Astrocyte (in vitro differentiated cells and primary cell): ENCODE measurements around the gene ZFP36L2. TPM values are rescaled to one million over a fixed set of nuclear protein-coding genes. Genes with fewer than 3 reads are reported as not detected.

ENCODE experiments used
- DNase-seq: peaks from one replicate; pipeline ENCODE4 v3.0.0-alpha.2; 2010; ENCODE audit warnings: low read depth
- FAIRE-seq: peaks from 2 replicates; lab custom pipeline; 2011; peaks lifted over from hg19 to GRCh38; lab: Jason Lieb, UNC
- H2AFZ ChIP-seq: 2 replicates; pipeline ENCODE4 v1.6.0; 2012; ENCODE audit warnings: low read depth, low read length, inconsistent platforms
- H3K27ac ChIP-seq: 2 replicates; pipeline ENCODE4 v1.5.1; 2011; ENCODE audit warnings: low read depth, low read length, inconsistent platforms
- H3K27me3 ChIP-seq: 2 replicates; pipeline ENCODE4 v1.6.0; 2011; ENCODE audit warnings: low read length, inconsistent platforms; ENCODE audit not compliant: insufficient read depth
- H3K36me3 ChIP-seq: 2 replicates; pipeline ENCODE4 v1.5.1; 2011; ENCODE audit warnings: low read length, inconsistent platforms; ENCODE audit not compliant: insufficient read depth
- H3K4me1 ChIP-seq: 2 replicates; pipeline ENCODE4 v1.5.1; 2011; ENCODE audit warnings: low read length, inconsistent platforms; ENCODE audit not compliant: insufficient read depth
- H3K4me2 ChIP-seq: 2 replicates; pipeline ENCODE4 v1.6.0; 2012; ENCODE audit warnings: low read length, inconsistent platforms
- H3K4me3 ChIP-seq: 2 replicates; pipeline ENCODE4 v1.5.1; 2011; ENCODE audit warnings: low read depth, mild to moderate bottlenecking, low read length, inconsistent platforms; ENCODE audit not compliant: insufficient read depth
- H3K79me2 ChIP-seq: 2 replicates; pipeline ENCODE4 v1.6.0; 2012; ENCODE audit warnings: mild to moderate bottlenecking, low read length, inconsistent platforms; ENCODE audit not compliant: insufficient read depth
- H3K9ac ChIP-seq: 2 replicates; pipeline ENCODE4 v1.6.0; 2012; ENCODE audit warnings: mild to moderate bottlenecking, low read length, inconsistent platforms
- H3K9me3 ChIP-seq: 2 replicates; pipeline ENCODE4 v1.5.1; 2012; ENCODE audit warnings: low read depth, mild to moderate bottlenecking, low read length, inconsistent platforms; ENCODE audit not compliant: insufficient read depth
- H4K20me1 ChIP-seq: 2 replicates; pipeline ENCODE4 v1.6.0; 2012; ENCODE audit warnings: low read length, inconsistent platforms; ENCODE audit not compliant: insufficient read depth
- H3K27ac Mint-ChIP-seq: one replicate; pipeline ENCODE4 v1.8.0; 2021; ENCODE audit warnings: mild to moderate bottlenecking, mixed read lengths; ENCODE audit not compliant: unreplicated experiment
- H3K27me3 Mint-ChIP-seq: one replicate; pipeline ENCODE4 v1.8.0; 2021; ENCODE audit warnings: low read depth, mixed read lengths; ENCODE audit not compliant: unreplicated experiment
- H3K36me3 Mint-ChIP-seq: one replicate; pipeline ENCODE4 v1.8.0; 2021; ENCODE audit warnings: low read depth, mixed read lengths; ENCODE audit not compliant: unreplicated experiment
- H3K4me1 Mint-ChIP-seq: one replicate; pipeline ENCODE4 v1.8.0; 2021; ENCODE audit warnings: low read depth, mixed read lengths; ENCODE audit not compliant: unreplicated experiment
- H3K4me3 Mint-ChIP-seq: one replicate; pipeline ENCODE4 v1.8.0; 2021; ENCODE audit warnings: mild to moderate bottlenecking, moderate library complexity, mixed read lengths; ENCODE audit not compliant: unreplicated experiment
- H3K9me3 Mint-ChIP-seq: one replicate; pipeline ENCODE4 v1.8.0; 2021; ENCODE audit warnings: mild to moderate bottlenecking, mixed read lengths; ENCODE audit not compliant: unreplicated experiment
- EZH2 ChIP-seq: IDR thresholded peaks from 2 replicates; pipeline ENCODE4 v1.6.1; 2012; ENCODE audit warnings: mild to moderate bottlenecking, low read length, inconsistent platforms; ENCODE audit not compliant: insufficient read depth
- total RNA-seq: library from RNA; stranded (reverse); gene quantifications from 2 replicates; pipeline ENCODE4 v1.2.1, GENCODE V29; 2021
- TF ChIP-seq, protein P1 (sequence below): IDR thresholded peaks from 2 replicates; pipeline ENCODE4 v1.5.1; 2011; ENCODE audit warnings: low read depth, mild to moderate bottlenecking, inconsistent platforms, low read length, moderate library complexity; ENCODE audit not compliant: insufficient read depth

The ZFP36L2 gene
- total RNA-seq, 1 donor from 2014 or later = 49.5 TPM

DNA sequence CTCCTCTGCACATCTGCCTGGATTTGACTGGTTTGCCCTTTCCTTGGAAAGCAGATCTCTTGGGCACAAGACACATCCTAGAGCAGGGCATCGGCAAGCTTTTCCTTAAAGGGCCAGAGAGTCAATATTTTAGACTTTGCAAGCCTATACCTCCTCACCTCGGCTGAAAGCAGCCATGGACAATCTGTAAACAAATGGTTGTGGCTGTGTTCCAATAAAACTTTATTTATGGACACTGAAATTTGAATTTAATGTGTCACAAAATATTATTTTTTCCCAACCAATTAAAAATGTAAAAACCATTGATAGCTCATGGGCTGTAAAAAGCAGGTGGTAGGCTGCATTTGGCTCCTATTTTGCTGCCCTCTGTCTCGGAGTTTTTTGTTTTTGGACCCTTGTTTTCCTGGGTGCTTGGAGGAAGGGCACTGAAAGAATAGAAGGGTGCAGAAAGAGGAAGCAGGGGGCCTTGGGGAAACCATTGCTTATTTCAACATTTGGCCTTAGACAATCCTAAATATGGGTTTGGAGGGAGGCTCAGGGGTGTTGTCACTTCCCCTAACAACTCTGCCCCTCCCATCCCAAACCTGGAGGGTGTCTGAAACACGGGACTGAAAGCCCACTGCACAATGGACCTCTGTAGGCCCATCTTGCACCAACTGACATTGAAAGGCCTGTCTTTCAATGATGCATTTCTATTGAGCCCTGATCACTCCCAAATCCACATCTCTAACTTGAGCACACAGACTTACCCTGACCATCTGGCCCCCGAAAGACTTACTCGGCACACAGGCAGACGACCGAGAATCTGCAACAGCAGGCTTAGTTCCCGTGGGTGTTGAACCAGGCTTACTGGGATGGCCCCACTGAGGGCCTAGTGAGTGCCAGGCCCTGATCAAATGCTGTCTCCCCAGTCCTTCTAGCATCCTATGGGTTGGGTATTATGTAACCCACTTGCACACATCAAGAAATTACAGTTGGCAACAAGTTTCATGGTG is 7.1 kb upstream of the ZFP36L2 start:
- H2AFZ ChIP-seq = no peak overlapping the region
- FAIRE-seq (no peak), DNase-seq (no peak)
- Mint-ChIP-seq H3K4me1 (peaks cover 10% of the 10 kb centered on the region), H3K36me3 (peaks cover 3% of the 10 kb centered on the region), H3K27ac (no peak overlapping the region), H3K4me3 (no peak overlapping the region), H3K9me3 (no peaks in the 10 kb centered on the region), H3K27me3 (no peaks in the 10 kb centered on the region)
- H3K4me2 ChIP-seq = no peak overlapping the region
- H3K27me3 ChIP-seq = no peaks in the 10 kb centered on the region
- no peak overlapping the region for H3K27ac ChIP-seq
- H3K9me3 ChIP-seq = no peaks in the 10 kb centered on the region
- H3K4me3 ChIP-seq = no peak overlapping the region
- H3K9ac ChIP-seq = no peak overlapping the region
- H3K4me1 ChIP-seq = peaks cover 11% of the 10 kb centered on the region
- H3K79me2 ChIP-seq = no peaks in the 10 kb centered on the region
- TF ChIP-seq, protein P1, sequence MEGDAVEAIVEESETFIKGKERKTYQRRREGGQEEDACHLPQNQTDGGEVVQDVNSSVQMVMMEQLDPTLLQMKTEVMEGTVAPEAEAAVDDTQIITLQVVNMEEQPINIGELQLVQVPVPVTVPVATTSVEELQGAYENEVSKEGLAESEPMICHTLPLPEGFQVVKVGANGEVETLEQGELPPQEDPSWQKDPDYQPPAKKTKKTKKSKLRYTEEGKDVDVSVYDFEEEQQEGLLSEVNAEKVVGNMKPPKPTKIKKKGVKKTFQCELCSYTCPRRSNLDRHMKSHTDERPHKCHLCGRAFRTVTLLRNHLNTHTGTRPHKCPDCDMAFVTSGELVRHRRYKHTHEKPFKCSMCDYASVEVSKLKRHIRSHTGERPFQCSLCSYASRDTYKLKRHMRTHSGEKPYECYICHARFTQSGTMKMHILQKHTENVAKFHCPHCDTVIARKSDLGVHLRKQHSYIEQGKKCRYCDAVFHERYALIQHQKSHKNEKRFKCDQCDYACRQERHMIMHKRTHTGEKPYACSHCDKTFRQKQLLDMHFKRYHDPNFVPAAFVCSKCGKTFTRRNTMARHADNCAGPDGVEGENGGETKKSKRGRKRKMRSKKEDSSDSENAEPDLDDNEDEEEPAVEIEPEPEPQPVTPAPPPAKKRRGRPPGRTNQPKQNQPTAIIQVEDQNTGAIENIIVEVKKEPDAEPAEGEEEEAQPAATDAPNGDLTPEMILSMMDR = no peak
- no peak for TF ChIP-seq EZH2
- no peaks in the 10 kb centered on the region for H4K20me1 ChIP-seq
- peaks cover 4% of the 10 kb centered on the region for H3K36me3 ChIP-seq

DNA sequence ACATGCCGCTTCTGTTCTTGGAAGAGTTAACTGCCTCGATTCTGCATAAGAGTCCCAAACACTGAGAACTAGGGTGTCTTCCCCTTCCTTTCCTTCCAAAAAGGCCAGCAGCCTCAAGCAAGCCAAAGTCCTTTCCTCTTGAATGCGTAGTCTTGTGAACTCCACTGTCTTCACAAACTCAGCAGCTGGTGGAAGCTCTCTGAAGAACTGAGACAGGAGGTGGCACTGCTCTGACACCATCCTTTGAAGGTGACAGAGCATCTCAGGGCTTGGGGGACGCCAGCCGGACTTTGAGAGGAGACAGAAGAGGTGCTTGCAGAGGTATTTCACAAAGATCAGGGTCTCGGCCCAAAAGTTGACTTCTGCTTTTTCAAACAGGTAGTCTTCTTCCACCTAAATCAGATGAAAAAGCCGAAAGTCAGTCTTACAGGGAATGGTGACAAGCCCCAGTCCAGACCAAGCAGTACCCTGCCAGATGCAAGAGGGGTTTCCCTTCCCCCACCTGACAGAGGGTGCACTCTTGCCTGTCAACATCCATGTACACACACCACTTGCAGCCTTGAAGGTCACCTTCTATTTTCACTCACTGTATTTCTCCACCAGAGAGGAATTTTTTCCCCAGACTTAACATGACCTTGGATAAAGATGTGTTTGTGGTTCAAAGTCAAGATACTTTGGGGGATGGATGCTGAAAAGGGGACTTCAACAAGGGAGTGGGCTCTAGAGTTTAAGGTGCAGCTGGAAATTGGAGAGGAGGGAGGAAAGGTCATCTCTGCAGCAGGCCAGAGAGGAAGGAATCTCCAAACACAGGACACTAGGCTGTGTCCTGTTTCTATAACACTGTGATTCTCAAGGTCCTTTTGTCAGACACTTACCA is 4.8 kb upstream of the ZFP36L2 start:
- FAIRE-seq = no peak
- DNase-seq = no peak
- peaks cover 6% of the 10 kb centered on the region for H3K79me2 ChIP-seq
- H3K27me3 ChIP-seq = no peaks in the 10 kb centered on the region
- no peak overlapping the region for H3K4me2 ChIP-seq
- H3K36me3 ChIP-seq = peaks cover 4% of the 10 kb centered on the region
- no peak overlapping the region for H3K27ac ChIP-seq
- Mint-ChIP-seq H3K27me3 (no peaks in the 10 kb centered on the region), H3K4me3 (no peak overlapping the region), H3K36me3 (no peaks in the 10 kb centered on the region), H3K27ac (no peak overlapping the region), H3K4me1 (peaks cover 16% of the 10 kb centered on the region), H3K9me3 (no peaks in the 10 kb centered on the region)
- no peak overlapping the region for H3K4me3 ChIP-seq
- H4K20me1 ChIP-seq = no peaks in the 10 kb centered on the region
- TF ChIP-seq, protein P1 = no peak
- no peak for TF ChIP-seq EZH2
- H3K9ac ChIP-seq = no peak overlapping the region
- H3K4me1 ChIP-seq = peaks cover 20% of the 10 kb centered on the region
- H2AFZ ChIP-seq = no peak overlapping the region
- H3K9me3 ChIP-seq = no peaks in the 10 kb centered on the region
